Measurements from ENCODE around the gene TMEM132C. TPM values are rescaled to one million over a fixed set of nuclear protein-coding genes. Genes with fewer than 3 reads are reported as not detected.

The TMEM132C gene
- total and polyA plus RNA-seq, 2 experiments from 2014 or later = 10.6 to 16.5 TPM

DNA sequence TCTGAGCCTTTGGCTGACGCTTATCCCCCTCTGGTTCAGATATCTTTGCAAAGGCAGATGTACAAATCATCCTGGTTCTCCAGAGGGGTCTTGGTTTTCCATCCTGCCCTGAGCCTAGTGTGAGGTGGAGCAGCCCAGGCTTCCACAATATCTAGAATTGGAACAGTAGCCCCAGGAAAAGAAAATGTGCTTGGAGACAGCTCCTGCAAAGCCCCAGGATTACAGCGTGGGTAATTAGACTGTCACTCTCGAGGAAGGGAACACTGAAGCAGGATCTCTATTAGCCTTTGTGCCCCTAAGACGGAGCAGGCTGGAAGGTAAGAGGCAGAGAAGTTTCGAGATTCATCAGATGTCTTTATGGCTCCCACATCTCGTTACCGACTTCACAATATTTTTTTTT is 59.4 kb downstream of the TMEM132C start:
- no peaks in the 10 kb centered on the region for H3K27me3 ChIP-seq
- TF ChIP-seq EZH2phosphoT487 (IDR thresholded peaks at IDR 0.05; ENCODE audit: low read depth, severe bottlenecking, unreplicated experiment) (no peak), CTCF (IDR thresholded peaks at IDR 0.05; ENCODE audit: poor library complexity) (no peak), EZH2 (IDR thresholded peaks at IDR 0.05; ENCODE audit: borderline replicate concordance) (no peak)
- H3K27ac ChIP-seq = no peak overlapping the region
- no peaks in the 10 kb centered on the region for H3K9me3 ChIP-seq (ENCODE audit: low read depth)
- H3K36me3 ChIP-seq (replicated peaks; ENCODE audit: insufficient read depth, low read depth) = no peaks in the 10 kb centered on the region
- peaks cover 3% of the 10 kb centered on the region for H3K79me2 ChIP-seq
- DNase-seq (ENCODE audit: low spot score) = no peak
- no peak overlapping the region for H3K4me3 ChIP-seq
- no peak overlapping the region for H3K4me2 ChIP-seq
- H3K9me2 ChIP-seq (replicated peaks; ENCODE audit: insufficient read depth) = no peaks in the 10 kb centered on the region
- peaks cover 18% of the 10 kb centered on the region for H3K4me1 ChIP-seq (ENCODE audit: insufficient read depth)
- 52% methylated on average over 7 of the region's 7 CpGs for WGBS (ENCODE audit: low lambda C conversion rate, missing lambda C conversion rate)
- H4K20me1 ChIP-seq (ENCODE audit: insufficient read depth, poor library complexity, severe bottlenecking) = no peaks in the 10 kb centered on the region
- H2AFZ ChIP-seq = no peak overlapping the region

- peaks cover 6% of the 10 kb centered on the region for H3K79me2 ChIP-seq
- no peak overlapping the region for H3K4me3 ChIP-seq
- H3K27me3 ChIP-seq = no peaks in the 10 kb centered on the region
- no peaks in the 10 kb centered on the region for H3K9me2 ChIP-seq (replicated peaks; ENCODE audit: insufficient read depth)
- H3K4me2 ChIP-seq = no peak overlapping the region
- H3K36me3 ChIP-seq (replicated peaks; ENCODE audit: insufficient read depth, low read depth) = no peaks in the 10 kb centered on the region
- no peak overlapping the region for H2AFZ ChIP-seq
- no peak for DNase-seq (ENCODE audit: low spot score)
- H3K9me3 ChIP-seq (ENCODE audit: low read depth) = no peaks in the 10 kb centered on the region
- TF ChIP-seq EZH2 (IDR thresholded peaks at IDR 0.05; ENCODE audit: borderline replicate concordance) (no peak), CTCF (IDR thresholded peaks at IDR 0.05; ENCODE audit: poor library complexity) (no peak), EZH2phosphoT487 (IDR thresholded peaks at IDR 0.05; ENCODE audit: low read depth, severe bottlenecking, unreplicated experiment) (no peak)
- H3K27ac ChIP-seq = no peak overlapping the region
- peaks cover 13% of the 10 kb centered on the region for H3K4me1 ChIP-seq (ENCODE audit: insufficient read depth)
- no peaks in the 10 kb centered on the region for H4K20me1 ChIP-seq (ENCODE audit: insufficient read depth, poor library complexity, severe bottlenecking)
- 71% methylated on average over 8 of the region's 8 CpGs for WGBS (ENCODE audit: low lambda C conversion rate, missing lambda C conversion rate)
Observed at GRCh38 chr12:128328961-128329360, 62.0 kb downstream of the TMEM132C start.

- no peaks in the 10 kb centered on the region for H3K36me3 ChIP-seq (replicated peaks; ENCODE audit: insufficient read depth, low read depth)
- H3K4me3 ChIP-seq = no peak overlapping the region
- WGBS (ENCODE audit: low lambda C conversion rate, missing lambda C conversion rate) = 80% methylated on average over 3 of the region's 3 CpGs
- no peak overlapping the region for H2AFZ ChIP-seq
- DNase-seq (ENCODE audit: low spot score) = no peak
- peaks cover 35% of the 10 kb centered on the region for H3K4me1 ChIP-seq (ENCODE audit: insufficient read depth)
- no peaks in the 10 kb centered on the region for H4K20me1 ChIP-seq (ENCODE audit: insufficient read depth, poor library complexity, severe bottlenecking)
- H3K4me2 ChIP-seq = peak overlapping the region; percentile 69
- H3K9me3 ChIP-seq (ENCODE audit: low read depth) = no peaks in the 10 kb centered on the region
- peaks cover 3% of the 10 kb centered on the region for H3K79me2 ChIP-seq
- H3K27ac ChIP-seq = peak overlapping the region; percentile 74
- no peaks in the 10 kb centered on the region for H3K9me2 ChIP-seq (replicated peaks; ENCODE audit: insufficient read depth)
- H3K27me3 ChIP-seq = no peaks in the 10 kb centered on the region
- TF ChIP-seq CTCF (IDR thresholded peaks at IDR 0.05; ENCODE audit: poor library complexity) (no peak), EZH2 (IDR thresholded peaks at IDR 0.05; ENCODE audit: borderline replicate concordance) (no peak)
Observed at GRCh38 chr12:128336204-128337070, 69.5 kb downstream of the TMEM132C start.
